ENCODE data around the gene OR6C1.
"Not testable (repeated sequence)": the region's sequence is repeated elsewhere in the genome, so short reads cannot be mapped to it uniquely, and the experiment has no call there.

Gene OR6C1

DNA sequence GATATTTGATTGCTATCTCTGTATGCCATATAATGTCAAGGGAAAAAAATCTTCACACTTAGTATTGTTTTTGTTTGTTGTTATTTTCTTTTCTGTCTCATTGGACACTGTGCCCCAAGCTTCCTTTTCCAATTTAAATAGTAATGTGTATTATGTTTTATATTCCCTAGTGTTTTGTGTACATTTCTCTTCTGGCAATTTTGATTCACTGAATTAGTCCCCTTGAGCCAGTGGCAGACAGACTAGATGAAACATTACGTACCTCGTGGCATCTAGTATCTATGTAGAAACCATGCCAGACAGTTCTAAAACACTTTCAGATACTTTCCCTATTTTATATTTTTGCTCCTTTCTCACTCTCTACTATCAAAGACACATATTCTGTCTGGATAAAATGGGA, at the start of gene OR6C1:
Gene OR6C1, plus strand, starts transcription at position 301 of the 400 bp plus-strand sequence. CDS start 6,257 bp downstream, outside the sequence.
- Mint-ChIP-seq H3K27me3 (peaks cover 22% of the 10 kb centered on the region), H3K4me3 (no peak within 1 kb of the TSS), H3K36me3 (ENCODE audit: low read depth) (no peaks in the 10 kb centered on the region), H3K9me3 (peaks cover under 1% of the 10 kb centered on the region), H3K4me1 (ENCODE audit: low read depth) (no peaks in the 10 kb centered on the region), H3K27ac (no peak within 1 kb of the TSS)
- DNase-seq = no peak

DNA sequence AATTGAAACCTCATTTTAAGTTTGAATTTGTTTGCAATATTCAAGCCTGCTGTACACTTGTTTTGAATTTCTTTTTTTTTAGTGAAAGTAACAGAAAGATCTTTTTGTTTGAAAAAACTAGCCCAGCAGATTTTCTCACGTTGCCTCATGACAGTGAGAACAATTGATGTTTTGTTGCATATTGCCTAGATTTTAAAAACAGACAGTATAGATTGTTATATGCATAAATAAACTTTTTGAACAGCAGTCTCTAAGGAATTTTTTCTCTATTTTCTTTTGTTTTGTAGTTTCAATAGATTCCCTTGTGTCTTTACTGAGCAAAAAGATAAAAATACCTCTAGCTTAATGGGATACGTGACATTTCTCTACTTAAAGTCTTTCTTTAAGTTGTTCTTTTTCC, 33.2 kb upstream of the OR6C1 start:
- no peak for DNase-seq
- H3K36me3 Mint-ChIP-seq (ENCODE audit: low read depth) = no peaks in the 10 kb centered on the region
- no peak overlapping the region for H3K27ac Mint-ChIP-seq
- peaks cover 36% of the 10 kb centered on the region for H3K27me3 Mint-ChIP-seq
- H3K4me1 Mint-ChIP-seq (ENCODE audit: low read depth) = no peaks in the 10 kb centered on the region
- no peak overlapping the region for H3K4me3 Mint-ChIP-seq
- peaks cover 2% of the 10 kb centered on the region for H3K9me3 Mint-ChIP-seq

DNA sequence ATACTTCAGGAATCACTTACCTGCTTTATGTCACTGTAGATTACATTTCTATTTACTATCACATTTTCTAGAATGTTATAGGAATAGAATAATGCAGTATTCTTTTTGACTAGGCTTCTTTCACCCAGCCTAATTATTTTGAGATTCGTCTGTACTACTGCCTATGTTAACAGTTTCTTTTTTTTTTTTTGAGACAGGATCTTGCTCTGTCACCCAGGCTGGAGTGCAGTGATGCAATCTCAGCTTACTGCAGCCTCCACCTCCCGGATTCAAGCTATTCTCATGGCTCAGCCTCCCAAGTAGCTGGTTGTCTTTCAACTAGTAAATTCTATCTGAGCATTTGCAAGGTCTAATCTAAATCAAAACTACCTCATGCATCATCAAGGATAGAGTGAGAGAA, 24.1 kb upstream of the OR6C1 start:
- H3K27me3 Mint-ChIP-seq = peaks cover 27% of the 10 kb centered on the region
- DNase-seq = no peak
- H3K36me3 Mint-ChIP-seq (ENCODE audit: low read depth) = no peaks in the 10 kb centered on the region
- no peak overlapping the region for H3K27ac Mint-ChIP-seq
- H3K9me3 Mint-ChIP-seq = no peaks in the 10 kb centered on the region
- no peaks in the 10 kb centered on the region for H3K4me1 Mint-ChIP-seq (ENCODE audit: low read depth)
- H3K4me3 Mint-ChIP-seq = no peak overlapping the region

DNA sequence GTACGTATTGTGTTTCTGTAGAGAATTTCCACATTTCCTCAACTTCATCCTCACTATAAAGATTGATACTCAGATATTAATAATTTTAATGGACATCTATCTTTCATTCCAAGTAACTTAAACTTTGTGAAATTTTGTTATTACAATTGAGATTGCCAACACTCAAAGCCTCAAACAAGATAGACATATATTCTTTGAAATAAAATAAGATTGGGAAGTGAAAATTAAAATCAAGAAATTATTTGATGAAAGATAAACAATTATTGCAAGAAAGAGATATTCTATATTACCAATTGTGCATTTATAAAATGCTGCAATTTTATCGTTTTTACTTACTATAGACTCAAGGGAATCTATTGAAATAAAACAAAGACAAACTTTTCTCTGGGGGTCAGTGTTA, 17.7 kb upstream of the OR6C1 start, which contains the start of gene OR6C6:
Gene OR6C6, minus strand, starts transcription at position 101 of the 400 bp plus-strand sequence. CDS start 1,337 bp downstream, outside the sequence.
- no peak within 1 kb of the TSS for H3K4me3 Mint-ChIP-seq
- no peaks in the 10 kb centered on the region for H3K36me3 Mint-ChIP-seq (ENCODE audit: low read depth)
- DNase-seq = no peak
- H3K27me3 Mint-ChIP-seq = peaks cover 35% of the 10 kb centered on the region
- H3K9me3 Mint-ChIP-seq = no peaks in the 10 kb centered on the region
- no peak within 1 kb of the TSS for H3K27ac Mint-ChIP-seq
- H3K4me1 Mint-ChIP-seq (ENCODE audit: low read depth) = no peaks in the 10 kb centered on the region

DNA sequence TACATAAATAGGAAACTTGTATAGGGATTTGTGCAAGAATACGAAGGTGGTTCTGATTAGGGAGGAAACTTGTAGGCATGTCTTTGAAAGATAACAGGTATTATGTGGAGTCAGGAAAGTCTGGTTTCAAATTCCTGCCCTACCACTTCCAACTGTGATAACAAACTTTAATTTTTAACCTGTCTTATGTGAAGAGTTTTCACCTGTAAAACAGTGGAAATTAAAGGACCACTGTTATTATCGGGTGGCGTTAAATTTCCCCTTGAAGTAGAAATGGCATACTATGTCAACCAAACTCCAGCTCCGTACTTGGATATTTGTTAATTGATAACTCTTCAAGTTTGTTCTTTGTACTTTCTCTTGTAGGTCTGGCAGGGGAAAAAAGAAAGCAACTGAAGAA, 6.1 kb downstream of the OR6C1 start:
- peaks cover 27% of the 10 kb centered on the region for H3K27me3 Mint-ChIP-seq
- H3K36me3 Mint-ChIP-seq (ENCODE audit: low read depth) = no peaks in the 10 kb centered on the region
- H3K9me3 Mint-ChIP-seq = peaks cover 5% of the 10 kb centered on the region
- no peak for DNase-seq
- H3K4me1 Mint-ChIP-seq (ENCODE audit: low read depth) = no peaks in the 10 kb centered on the region
- H3K27ac Mint-ChIP-seq = no peak overlapping the region
- no peak overlapping the region for H3K4me3 Mint-ChIP-seq

DNA sequence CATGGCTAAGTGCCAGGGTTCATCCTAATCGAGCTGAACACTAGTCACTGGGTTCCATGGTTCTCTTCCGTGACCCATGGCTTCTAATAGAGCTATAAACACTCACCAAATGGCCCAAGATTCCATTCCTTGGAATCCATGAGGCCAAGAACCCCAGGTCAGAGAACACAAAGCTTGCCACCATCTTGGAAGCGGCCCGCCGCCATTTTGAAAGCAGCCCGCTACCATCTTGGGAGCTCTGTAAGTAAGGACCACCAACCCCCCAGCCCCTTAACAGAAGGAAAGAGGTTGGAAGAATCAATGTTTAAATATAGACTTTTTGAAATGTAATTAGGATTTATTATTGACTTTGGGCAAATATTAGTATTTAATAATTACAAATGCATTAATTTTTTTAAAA, 11.7 kb downstream of the OR6C1 start:
- H3K27ac Mint-ChIP-seq; H3K4me1 Mint-ChIP-seq (ENCODE audit: low read depth); H3K9me3 Mint-ChIP-seq; H3K4me3 Mint-ChIP-seq; H3K36me3 Mint-ChIP-seq (ENCODE audit: low read depth); DNase-seq: not testable (repeated sequence)
- peaks cover 32% of the 10 kb centered on the region for H3K27me3 Mint-ChIP-seq

DNA sequence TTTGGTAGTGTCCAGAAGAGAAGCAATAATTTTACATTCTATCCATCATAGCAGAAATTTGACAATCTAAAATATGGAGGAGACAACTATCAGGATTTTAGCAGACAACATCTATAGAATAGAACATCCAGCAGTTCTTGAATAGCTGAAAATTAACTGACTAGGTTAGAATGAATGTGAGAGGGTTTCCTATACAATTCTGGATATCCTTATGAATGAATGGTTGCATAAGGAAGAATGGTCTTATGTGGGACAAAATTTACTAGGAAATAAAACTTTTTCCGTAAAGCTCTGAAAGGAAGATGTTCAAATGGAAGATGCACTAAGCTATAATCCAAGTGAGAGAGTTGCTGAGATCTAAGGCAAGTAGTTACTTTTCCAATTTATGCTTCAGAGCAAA, 16.3 kb downstream of the OR6C1 start, which contains the start of gene OR6C3:
Gene OR6C3, plus strand, starts transcription at position 301 of the 400 bp plus-strand sequence. CDS start 955 bp downstream, outside the sequence.
- Mint-ChIP-seq H3K27me3 (peaks cover 28% of the 10 kb centered on the region), H3K36me3 (ENCODE audit: low read depth) (no peaks in the 10 kb centered on the region), H3K4me1 (ENCODE audit: low read depth) (no peaks in the 10 kb centered on the region), H3K27ac (no peak within 1 kb of the TSS), H3K9me3 (no peaks in the 10 kb centered on the region), H3K4me3 (no peak within 1 kb of the TSS)
- DNase-seq = no peak

DNA sequence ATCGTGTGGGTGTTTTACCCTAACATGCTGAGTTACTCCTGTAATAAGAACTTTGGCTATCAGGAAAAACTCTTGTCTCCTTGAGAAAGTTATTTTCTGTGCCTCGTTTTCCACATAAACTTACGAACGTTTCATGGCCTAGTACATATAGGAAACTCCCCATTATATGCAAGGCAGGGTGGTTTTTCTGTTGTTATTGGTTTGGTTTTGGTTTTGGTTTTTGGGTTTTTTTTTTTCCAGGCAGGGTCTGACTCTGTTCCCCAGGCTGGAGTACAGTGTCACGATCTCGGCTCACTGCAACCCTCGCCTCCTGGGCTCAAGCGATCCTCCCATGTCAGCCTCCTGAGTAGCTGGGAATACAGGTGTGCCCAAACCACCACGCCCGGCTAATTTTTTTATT, 21.9 kb downstream of the OR6C1 start:
- Mint-ChIP-seq H3K9me3 (no peaks in the 10 kb centered on the region), H3K27me3 (peaks cover 27% of the 10 kb centered on the region), H3K4me3 (no peak overlapping the region), H3K4me1 (ENCODE audit: low read depth) (no peaks in the 10 kb centered on the region), H3K36me3 (ENCODE audit: low read depth) (no peaks in the 10 kb centered on the region), H3K27ac (no peak overlapping the region)
- DNase-seq = no peak

DNA sequence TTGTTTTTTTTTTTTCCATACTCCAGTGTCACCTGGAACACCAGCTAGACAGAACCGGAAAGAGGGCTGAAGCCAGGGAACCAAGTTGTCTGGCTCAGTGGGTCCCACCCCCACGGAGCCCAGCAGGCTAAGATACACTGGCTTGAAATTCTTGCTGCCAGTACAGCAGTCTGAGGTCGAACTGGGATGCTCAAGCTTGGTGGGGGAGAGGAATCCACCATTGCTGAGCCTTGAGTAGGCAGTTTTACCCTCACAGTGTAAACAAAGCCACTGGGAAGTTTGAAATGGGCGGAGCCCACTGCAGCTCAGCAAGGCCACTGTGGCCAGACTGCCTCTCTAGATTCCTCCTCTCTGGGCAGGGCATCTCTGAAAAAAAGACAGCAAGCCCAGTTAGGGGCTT, 41.2 kb downstream of the OR6C1 start:
- DNase-seq; H3K9me3 Mint-ChIP-seq; H3K27ac Mint-ChIP-seq; H3K36me3 Mint-ChIP-seq (ENCODE audit: low read depth); H3K4me1 Mint-ChIP-seq (ENCODE audit: low read depth); H3K4me3 Mint-ChIP-seq: not testable (repeated sequence)
- H3K27me3 Mint-ChIP-seq = peaks cover 29% of the 10 kb centered on the region

DNA sequence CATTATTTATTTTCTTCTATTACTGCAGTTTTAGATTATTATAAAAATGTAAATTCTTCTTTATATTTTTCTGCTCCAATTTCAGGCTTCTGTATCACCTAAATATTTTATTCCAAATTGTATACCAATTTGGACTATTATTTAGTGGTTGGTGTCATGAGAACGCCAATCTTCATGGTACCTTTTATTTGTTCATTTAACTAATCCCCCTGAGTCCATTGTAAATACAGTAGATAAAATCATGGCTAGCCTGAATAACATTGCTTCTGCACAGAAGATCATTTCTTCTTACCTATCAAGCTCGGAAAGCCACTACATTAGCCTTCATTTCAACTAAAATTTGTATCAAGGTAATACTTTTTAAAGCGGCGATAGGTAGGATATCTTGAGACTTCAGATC, 48.5 kb downstream of the OR6C1 start, which contains the start of gene OR6C75:
Gene OR6C75, plus strand, starts transcription at position 301 of the 400 bp plus-strand sequence. CDS start 2,136 bp downstream, outside the sequence.
- DNase-seq = no peak

DNA sequence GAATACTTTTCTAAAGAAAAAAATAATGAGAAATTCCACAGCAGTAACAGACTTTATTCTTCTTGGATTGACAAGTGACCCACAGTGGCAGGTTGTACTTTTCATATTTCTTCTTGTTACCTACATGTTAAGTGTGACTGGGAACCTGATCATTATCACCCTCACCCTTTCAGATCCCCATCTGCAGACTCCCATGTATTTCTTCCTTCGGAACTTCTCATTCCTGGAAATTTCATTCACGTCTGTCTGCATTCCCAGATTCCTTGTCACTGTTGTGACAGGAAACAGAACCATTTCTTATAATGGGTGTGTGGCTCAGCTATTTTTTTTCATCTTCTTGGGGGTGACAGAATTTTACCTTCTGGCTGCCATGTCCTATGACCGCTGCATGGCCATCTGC, 50.9 kb downstream of the OR6C1 start:
- no peaks in the 10 kb centered on the region for H3K36me3 Mint-ChIP-seq (ENCODE audit: low read depth)
- H3K4me1 Mint-ChIP-seq (ENCODE audit: low read depth) = no peaks in the 10 kb centered on the region
- DNase-seq = no peak
- no peak overlapping the region for H3K4me3 Mint-ChIP-seq
- H3K27me3 Mint-ChIP-seq = peaks cover 30% of the 10 kb centered on the region
- no peak overlapping the region for H3K27ac Mint-ChIP-seq
- no peaks in the 10 kb centered on the region for H3K9me3 Mint-ChIP-seq

More for the DNA sequence above, 48.5 kb downstream of the OR6C1 start, which contains the start of gene OR6C75:
- Mint-ChIP-seq H3K9me3 (no peaks in the 10 kb centered on the region), H3K4me1 (ENCODE audit: low read depth) (no peaks in the 10 kb centered on the region), H3K36me3 (ENCODE audit: low read depth) (no peaks in the 10 kb centered on the region), H3K27ac (no peak within 1 kb of the TSS), H3K4me3 (no peak within 1 kb of the TSS), H3K27me3 (peaks cover 26% of the 10 kb centered on the region)
